Muscle of leg (tissue), 16 donors: Measurements from ENCODE around the gene MPHOSPH6. TPM values are rescaled to one million over a fixed set of nuclear protein-coding genes. Genes with fewer than 3 reads are reported as not detected.
A peak's percentile ranks its signal among the peaks of the same experiment; 100 is the strongest.
"Not testable (repeated sequence)": the region's sequence is repeated elsewhere in the genome, so short reads cannot be mapped to it uniquely, and the experiment has no call there.

Source experiments
- DNase-seq: peaks from one replicate; pipeline ENCODE4 v3.0.0; 2013
- H3K27ac ChIP-seq: one replicate; pipeline ENCODE4 v1.5.1; 2013; ENCODE audit warnings: mild to moderate bottlenecking, low read length, control low read depth
- H3K27me3 ChIP-seq: one replicate; pipeline ENCODE4 v1.6.1; 2013; ENCODE audit warnings: low read length; ENCODE audit not compliant: control insufficient read depth, insufficient read depth
- H3K36me3 ChIP-seq: one replicate; pipeline ENCODE4 v1.6.1; 2013; ENCODE audit warnings: low read length; ENCODE audit not compliant: control insufficient read depth, insufficient read depth
- H3K4me1 ChIP-seq: one replicate; pipeline ENCODE4 v1.6.1; 2013; ENCODE audit warnings: low read length; ENCODE audit not compliant: control insufficient read depth, insufficient read depth
- H3K4me3 ChIP-seq: one replicate; pipeline ENCODE4 v1.5.1; 2013; ENCODE audit warnings: low read length, control low read depth
- H3K9me3 ChIP-seq: replicated peaks from 2 replicates; pipeline ENCODE4 v1.6.1; 2013; ENCODE audit warnings: low read depth, low read length; ENCODE audit not compliant: control insufficient read depth
- WGBS: methylation state at CpG from one replicate; pipeline ENCODE4 v1.1.5; 2013; ENCODE audit warnings: missing lambda C conversion rate; ENCODE audit not compliant: insufficient coverage; 5-methylcytosine and 5-hydroxymethylcytosine counted together
- long read RNA-seq, 11 donors: transcript quantifications; one replicate each; lab custom pipeline, GENCODE V29; 2026
- polyA plus RNA-seq, 8 donors: library from polyadenylated mRNA; unstranded; fragments of 120-200 nt; gene quantifications; one replicate each; pipeline versions ENCODE4 v1.2.1 to v1.2.3, GENCODE V29; 2013; ENCODE audit warnings: inconsistent platforms in 1 of 8, low replicate concordance in 1 of 8; ENCODE audit not compliant: insufficient read length in 8 of 8, insufficient read depth in 1 of 8
- total RNA-seq: library from RNA; stranded (reverse); fragments of 120-200 nt; gene quantifications from one replicate; pipeline ENCODE4 v1.2.4, GENCODE V29; 2013

The MPHOSPH6 gene
- total RNA-seq, result 11.6 TPM
- 10 to 100 TPM; 17.9 to 26.2 (median 22.2) TPM for polyA plus RNA-seq
- long read RNA-seq, donor 1, partial matches to known transcripts, result 0 of 3 reads
- long read RNA-seq, donor 1, other reads (novel, unspliced or antisense), result 0 of 3 reads
- long read RNA-seq, donor 2, partial matches to known transcripts, result 0 of 1 reads
- long read RNA-seq, donor 2, other reads (novel, unspliced or antisense), result 0 of 1 reads
- long read RNA-seq, donor 3, transcript MPHOSPH6-201 (5 exons, 1,103 nt), result major isoform, 11 of 11 reads
- long read RNA-seq, donor 3, partial matches to known transcripts, result 0 of 11 reads
- long read RNA-seq, donor 3, other reads (novel, unspliced or antisense), result 0 of 11 reads
- long read RNA-seq, donor 4, partial matches to known transcripts, result 0 of 2 reads
- long read RNA-seq, donor 4, other reads (novel, unspliced or antisense), result 0 of 2 reads
- long read RNA-seq, donor 5, transcript MPHOSPH6-201 (5 exons, 1,103 nt), result major isoform, 20 of 21 reads
- long read RNA-seq, donor 5, partial matches to known transcripts, result 0 of 21 reads
- long read RNA-seq, donor 5, other reads (novel, unspliced or antisense), result 0 of 21 reads
- long read RNA-seq, donor 6, transcript MPHOSPH6-201 (5 exons, 1,103 nt), result major isoform, 21 of 24 reads
- long read RNA-seq, donor 6, partial matches to known transcripts, result 0 of 24 reads
- long read RNA-seq, donor 6, other reads (novel, unspliced or antisense), result 0 of 24 reads
- long read RNA-seq, donor 7, transcript MPHOSPH6-201 (5 exons, 1,103 nt), result major isoform, 16 of 17 reads
- long read RNA-seq, donor 7, partial matches to known transcripts, result 0 of 17 reads
- long read RNA-seq, donor 7, other reads (novel, unspliced or antisense), result 0 of 17 reads
- long read RNA-seq, donor 8, transcript MPHOSPH6-201 (5 exons, 1,103 nt), result major isoform, 8 of 8 reads
- long read RNA-seq, donor 8, partial matches to known transcripts, result 0 of 8 reads
- long read RNA-seq, donor 8, other reads (novel, unspliced or antisense), result 0 of 8 reads
- long read RNA-seq, donor 9, transcript MPHOSPH6-201 (5 exons, 1,103 nt), result major isoform, 5 of 6 reads
- long read RNA-seq, donor 9, partial matches to known transcripts, result 0 of 6 reads
- long read RNA-seq, donor 9, other reads (novel, unspliced or antisense), result 0 of 6 reads
- long read RNA-seq, donor 10, transcript MPHOSPH6-207 (2 exons, 392 nt), result minor isoform, 5 of 18 reads
- long read RNA-seq, donor 10, transcript MPHOSPH6-201 (5 exons, 1,103 nt), result major isoform, 13 of 18 reads
- long read RNA-seq, donor 10, partial matches to known transcripts, result 0 of 18 reads
- long read RNA-seq, donor 10, other reads (novel, unspliced or antisense), result 0 of 18 reads
- long read RNA-seq, donor 11, transcript MPHOSPH6-201 (5 exons, 1,103 nt), result major isoform, 12 of 12 reads
- long read RNA-seq, donor 11, partial matches to known transcripts, result 0 of 12 reads
- long read RNA-seq, donor 11, other reads (novel, unspliced or antisense), result 0 of 12 reads

- H3K9me3 ChIP-seq, result no peaks in the 10 kb centered on the region
- H3K4me3 ChIP-seq, result peak within 1 kb of the TSS; percentile 85
- H3K27me3 ChIP-seq, result peaks cover 19% of the 10 kb centered on the region
- peaks cover 9% of the 10 kb centered on the region for H3K36me3 ChIP-seq
- DNase-seq, result peak; percentile 97
- H3K27ac ChIP-seq, result peak within 1 kb of the TSS; percentile 80
- H3K4me1 ChIP-seq, result peaks cover 9% of the 10 kb centered on the region
- under 1% methylated on average over 78 of the region's 89 CpGs for WGBS
These were observed at the start of gene MPHOSPH6 for GRCh38 chr16:82169861-82170845. MPHOSPH6 (minus strand) TSS chr16:82170224; CDS start chr16:82170175, 49 bp downstream.

- Histone ChIP-seq H3K4me3 (no peak overlapping the region), H3K9me3 (no peaks in the 10 kb centered on the region), H3K27ac (no peak overlapping the region), H3K27me3 (peaks cover 4% of the 10 kb centered on the region), H3K4me1 (no peaks in the 10 kb centered on the region), H3K36me3 (no peaks in the 10 kb centered on the region)
- no peak for DNase-seq
- WGBS, result 77% methylated on average over 6 of the region's 12 CpGs
These were observed 49.3 kb upstream of the MPHOSPH6 start for GRCh38 chr16:82219298-82219697.

GRCh38 chr16:82209314-82209713 is 39.3 kb upstream of the MPHOSPH6 start:
- not testable (repeated sequence) for H3K27ac ChIP-seq, H3K4me3 ChIP-seq, H3K9me3 ChIP-seq, H3K36me3 ChIP-seq, H3K4me1 ChIP-seq, DNase-seq, H3K27me3 ChIP-seq
- 78% methylated on average over 9 of the region's 9 CpGs for WGBS

- Histone ChIP-seq H3K4me1 (no peaks in the 10 kb centered on the region), H3K4me3 (no peak overlapping the region)
- DNase-seq, result no peak
These were observed 33.2 kb upstream of the MPHOSPH6 start for GRCh38 chr16:82203198-82203597.

GRCh38 chr16:82201926-82202325 is 31.9 kb upstream of the MPHOSPH6 start:
- Histone ChIP-seq H3K27me3 (peaks cover 4% of the 10 kb centered on the region), H3K4me3 (no peak overlapping the region), H3K9me3 (no peaks in the 10 kb centered on the region), H3K27ac (no peak overlapping the region), H3K4me1 (no peaks in the 10 kb centered on the region), H3K36me3 (no peaks in the 10 kb centered on the region)
- WGBS, result no CpG with 5 or more reads among the region's 1 CpG
- DNase-seq, result no peak

More at GRCh38 chr16:82203198-82203597, 33.2 kb upstream of the MPHOSPH6 start:
- H3K27ac ChIP-seq, result no peak overlapping the region
- peaks cover 2% of the 10 kb centered on the region for H3K27me3 ChIP-seq
- no peaks in the 10 kb centered on the region for H3K36me3 ChIP-seq
- H3K9me3 ChIP-seq, result no peaks in the 10 kb centered on the region

GRCh38 chr16:82201351-82201750 is 31.3 kb upstream of the MPHOSPH6 start:
- no peaks in the 10 kb centered on the region for H3K9me3 ChIP-seq

GRCh38 chr16:82199209-82199608 is 29.2 kb upstream of the MPHOSPH6 start:
- Histone ChIP-seq H3K27ac (no peak overlapping the region), H3K36me3 (no peaks in the 10 kb centered on the region), H3K4me3 (no peak overlapping the region), H3K9me3 (no peaks in the 10 kb centered on the region), H3K27me3 (peaks cover 4% of the 10 kb centered on the region), H3K4me1 (no peaks in the 10 kb centered on the region)
- 60% methylated on average over 1 of the region's 1 CpG for WGBS
- DNase-seq, result no peak

More at GRCh38 chr16:82201351-82201750, 31.3 kb upstream of the MPHOSPH6 start:
- Histone ChIP-seq H3K27ac (no peak overlapping the region), H3K4me3 (no peak overlapping the region), H3K27me3 (peaks cover 4% of the 10 kb centered on the region), H3K4me1 (no peaks in the 10 kb centered on the region), H3K36me3 (no peaks in the 10 kb centered on the region)
- WGBS, result 80% methylated on average over 1 of the region's 2 CpGs
- no peak for DNase-seq

GRCh38 chr16:82197540-82198240 is 27.7 kb upstream of the MPHOSPH6 start:
- H3K36me3 ChIP-seq, result no peaks in the 10 kb centered on the region
- no peaks in the 10 kb centered on the region for H3K4me1 ChIP-seq
- peaks cover 4% of the 10 kb centered on the region for H3K27me3 ChIP-seq
- no peak overlapping the region for H3K27ac ChIP-seq
- WGBS, result 35% methylated on average over 5 of the region's 7 CpGs
- DNase-seq, result no peak
- H3K4me3 ChIP-seq, result no peak overlapping the region
- no peaks in the 10 kb centered on the region for H3K9me3 ChIP-seq
